GM12892 (cell line): ENCODE measurements around the gene LSS.

Source experiments
- POLR2A ChIP-seq: IDR thresholded peaks from 2 replicates; pipeline ENCODE4 v1.6.1; 2011; ENCODE audit warnings: low read depth, low read length, control low read depth
- POLR2AphosphoS5 ChIP-seq: IDR thresholded peaks from 2 replicates; pipeline ENCODE4 v1.6.1; 2011; ENCODE audit warnings: low read depth, low read length, control low read depth
- TAF1 ChIP-seq: IDR thresholded peaks from 2 replicates; pipeline ENCODE4 v1.6.1; 2011; ENCODE audit warnings: low read depth, mild to moderate bottlenecking, control low read depth, low read length, borderline replicate concordance

DNA sequence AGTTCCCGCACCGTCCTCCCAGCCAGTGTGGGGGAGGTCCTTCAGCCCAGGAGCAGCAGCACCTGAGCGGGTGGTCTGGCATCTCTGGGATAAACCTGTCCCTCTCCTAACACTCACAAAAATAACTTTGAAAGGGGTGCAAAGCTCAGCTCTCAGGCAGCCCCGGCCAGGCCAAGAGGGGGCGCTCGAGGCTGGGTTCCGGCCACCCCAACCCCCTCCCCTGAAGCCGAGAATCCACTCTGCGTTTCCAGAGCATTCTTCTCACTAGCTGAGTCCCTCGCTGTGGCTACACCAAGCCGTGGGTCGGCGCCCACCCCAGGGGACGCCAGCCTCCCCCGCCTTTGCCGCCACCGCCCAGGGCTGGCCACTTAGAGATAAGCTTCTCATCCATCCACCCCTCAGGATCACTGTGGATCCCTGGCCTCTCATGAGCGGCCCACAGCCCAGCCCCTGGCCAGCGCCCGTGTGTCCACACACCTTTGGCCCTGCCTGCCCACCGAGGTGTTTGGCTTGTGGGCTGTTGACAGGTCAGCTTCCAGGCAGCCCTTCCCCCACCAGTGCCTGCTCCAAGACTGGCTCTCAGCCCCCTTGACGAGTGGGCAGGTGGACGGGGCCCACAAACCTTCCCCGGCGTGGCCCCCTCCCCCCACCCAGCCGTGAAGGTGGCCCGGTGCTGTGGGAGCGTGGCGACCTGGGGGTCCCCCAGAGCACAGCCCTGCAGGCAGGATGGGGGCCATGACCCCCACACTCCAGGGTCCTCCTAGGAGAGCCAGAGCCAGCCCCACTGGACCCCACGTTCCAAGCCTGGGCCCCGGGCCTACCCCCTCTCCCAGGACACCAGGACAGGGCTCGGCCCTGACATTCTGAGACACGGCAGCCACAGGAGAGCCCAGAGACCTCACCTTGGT, 75.1 kb downstream of the LSS start:
- TF ChIP-seq POLR2AphosphoS5 (no peak), POLR2A (no peak), TAF1 (no peak)
